ENCODE results near the gene PCDH9.

DNA sequence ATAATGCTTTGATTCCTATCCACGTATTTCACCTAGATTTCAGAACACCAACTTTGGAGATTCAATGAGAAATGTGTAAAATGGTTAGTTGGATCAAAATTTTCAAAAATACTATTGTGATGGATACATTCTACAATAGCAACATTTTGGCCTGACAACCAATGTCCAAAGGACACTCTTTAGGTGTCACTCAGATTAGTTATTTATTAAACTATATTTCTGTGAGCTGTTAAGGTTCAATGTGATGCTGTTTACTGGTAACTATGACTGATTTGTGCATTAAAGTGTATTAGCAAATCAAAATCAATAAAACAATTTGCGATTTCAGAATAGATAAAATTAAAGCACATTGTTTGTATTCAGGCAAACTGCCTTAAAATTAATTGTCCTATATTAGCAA, 149.8 kb downstream of the PCDH9 start:
- TF ChIP-seq CTCF (IDR thresholded peaks at IDR 0.05) = no peak
- TF ChIP-seq POLR2AphosphoS5 (IDR thresholded peaks at IDR 0.05; ENCODE audit: insufficient read depth in 1 of 2, low read depth in 1 of 2) = no peak
